ENCODE measurements around the gene PDZRN3. TPM values are rescaled to one million over a fixed set of nuclear protein-coding genes. Genes with fewer than 3 reads are reported as not detected.

The PDZRN3 gene
- total RNA-seq, 1 donor from 2014 or later, result 50.6 TPM

DNA sequence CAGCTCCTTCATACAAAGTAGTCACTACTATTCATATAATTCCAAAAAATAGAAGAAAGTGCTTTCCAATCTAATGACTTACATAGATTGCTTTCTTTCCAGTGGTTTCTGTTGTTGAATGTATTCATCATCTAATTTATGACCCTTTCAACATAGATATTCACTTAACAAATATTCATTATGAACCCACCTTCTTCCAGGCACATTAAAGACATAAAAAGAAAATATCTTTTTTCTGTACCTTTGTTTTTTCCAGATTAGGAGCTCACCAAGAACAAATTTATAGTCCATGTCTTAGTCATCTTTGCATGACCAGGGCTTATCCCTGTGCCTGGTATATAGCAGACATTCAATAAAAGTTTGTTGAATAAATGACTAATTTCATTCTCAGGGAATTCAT lies 32.4 kb upstream of the PDZRN3 start:
- H3K4me1 ChIP-seq (ENCODE audit: control insufficient read depth in 3 of 3, insufficient read depth in 3 of 3, low read length in 3 of 3), result peaks cover 0 to 3% (median 0%) of the 10 kb centered on the region in 3 donors
- H3K4me3 ChIP-seq (ENCODE audit: low read length in 3 of 3), result no peak overlapping the region
- H3K27ac ChIP-seq (ENCODE audit: low read depth, low read length), result no peak overlapping the region
- no peaks in the 10 kb centered on the region for H3K9me3 ChIP-seq (ENCODE audit: control insufficient read depth in 3 of 3, low read length in 3 of 3)
- no peaks in the 10 kb centered on the region for H3K36me3 ChIP-seq (ENCODE audit: control insufficient read depth in 3 of 3, insufficient read depth in 3 of 3, low read length in 3 of 3)
- no peaks in the 10 kb centered on the region for H3K27me3 ChIP-seq (ENCODE audit: control insufficient read depth in 3 of 3, insufficient read depth in 3 of 3, low read length in 3 of 3)
- H3K9ac ChIP-seq (ENCODE audit: low read depth in 1 of 3, low read length in 3 of 3), result no peak overlapping the region

DNA sequence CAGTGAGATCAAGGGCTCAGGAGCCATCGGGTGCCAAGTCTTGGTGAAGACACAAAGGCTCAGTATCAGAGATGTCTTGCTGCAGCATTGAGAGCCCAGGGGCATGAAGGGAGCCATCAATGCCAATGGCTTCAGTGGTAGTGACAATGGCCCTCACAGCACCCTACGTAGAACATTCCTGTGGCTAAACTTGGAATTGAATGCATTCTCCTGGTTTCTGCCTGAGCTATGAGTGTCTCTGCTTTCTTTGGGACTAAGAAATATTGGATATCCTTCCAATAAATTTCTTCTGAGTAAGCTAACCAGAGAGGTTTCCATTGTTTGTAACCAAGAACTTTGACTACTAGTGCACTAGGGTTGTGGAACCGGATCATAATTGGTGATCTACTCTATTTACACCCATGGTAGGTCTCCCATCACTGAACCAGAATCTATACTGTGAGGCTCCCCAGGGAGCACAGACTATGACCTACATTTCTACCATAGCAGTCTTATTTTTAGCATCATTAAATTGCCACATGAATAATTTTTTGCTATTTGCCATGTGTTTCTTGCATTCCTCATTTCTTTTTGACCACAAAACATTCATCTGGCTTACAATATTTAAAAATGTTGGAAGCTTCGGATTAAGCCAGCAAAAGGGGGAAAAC lies 31.6 kb upstream of the PDZRN3 start:
- H3K9me3 ChIP-seq (ENCODE audit: control insufficient read depth in 3 of 3, low read length in 3 of 3), result no peaks in the 10 kb centered on the region
- H3K4me3 ChIP-seq (ENCODE audit: low read length in 3 of 3), result no peak overlapping the region
- no peak overlapping the region for H3K9ac ChIP-seq (ENCODE audit: low read depth in 1 of 3, low read length in 3 of 3)
- H3K4me1 ChIP-seq (ENCODE audit: control insufficient read depth in 3 of 3, insufficient read depth in 3 of 3, low read length in 3 of 3), result peaks cover 0 to 3% (median 0%) of the 10 kb centered on the region in 3 donors
- no peaks in the 10 kb centered on the region for H3K36me3 ChIP-seq (ENCODE audit: control insufficient read depth in 3 of 3, insufficient read depth in 3 of 3, low read length in 3 of 3)
- no peak overlapping the region for H3K27ac ChIP-seq (ENCODE audit: low read depth, low read length)
- H3K27me3 ChIP-seq (ENCODE audit: control insufficient read depth in 3 of 3, insufficient read depth in 3 of 3, low read length in 3 of 3), result no peaks in the 10 kb centered on the region

DNA sequence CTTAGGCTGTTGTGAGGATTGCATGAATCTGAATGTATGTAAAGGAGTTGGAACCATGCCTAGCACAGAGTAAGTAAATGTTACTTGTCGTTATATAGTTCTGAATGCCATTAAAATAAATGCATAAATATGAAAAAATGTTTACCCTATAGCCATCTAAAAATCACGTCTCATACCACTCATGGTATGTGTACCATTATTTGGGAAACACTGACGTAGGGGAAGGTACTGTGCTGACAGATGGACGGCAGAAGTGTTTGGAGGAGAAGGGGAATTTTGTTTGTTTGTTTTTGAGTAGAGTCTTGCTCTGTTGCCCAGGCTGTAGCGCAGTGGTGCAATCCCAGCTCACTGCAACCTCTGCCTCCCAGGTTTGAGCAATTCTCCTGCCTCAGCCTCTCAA lies 30.5 kb upstream of the PDZRN3 start:
- Histone ChIP-seq H3K9me3 (ENCODE audit: control insufficient read depth in 3 of 3, low read length in 3 of 3) (no peaks in the 10 kb centered on the region), H3K4me1 (ENCODE audit: control insufficient read depth in 3 of 3, insufficient read depth in 3 of 3, low read length in 3 of 3) (peaks cover 0 to 3% (median 0%) of the 10 kb centered on the region in 3 donors), H3K4me3 (ENCODE audit: low read length in 3 of 3) (no peak overlapping the region), H3K27me3 (ENCODE audit: control insufficient read depth in 3 of 3, insufficient read depth in 3 of 3, low read length in 3 of 3) (no peaks in the 10 kb centered on the region), H3K9ac (ENCODE audit: low read depth in 1 of 3, low read length in 3 of 3) (no peak overlapping the region), H3K36me3 (ENCODE audit: control insufficient read depth in 3 of 3, insufficient read depth in 3 of 3, low read length in 3 of 3) (no peaks in the 10 kb centered on the region), H3K27ac (ENCODE audit: low read depth, low read length) (no peak overlapping the region)

DNA sequence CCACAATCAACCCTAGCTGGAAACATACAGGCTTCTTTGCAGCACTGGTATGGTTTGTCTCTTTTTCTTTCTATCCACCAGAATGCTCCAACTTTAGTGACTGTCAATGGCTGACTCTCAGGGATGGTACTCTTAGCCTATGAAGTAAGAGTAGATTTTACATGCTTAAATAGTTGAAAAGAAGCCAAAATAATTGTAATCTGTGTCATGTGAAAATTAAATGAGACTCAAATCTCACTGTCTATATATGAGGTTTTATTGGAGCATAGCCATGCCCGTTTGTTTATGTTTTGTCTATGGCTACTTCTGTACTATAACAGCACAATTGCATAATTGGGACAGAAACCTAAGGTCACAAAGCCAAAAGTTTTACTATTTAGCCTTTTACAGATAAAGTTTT lies 29.1 kb upstream of the PDZRN3 start:
- Histone ChIP-seq H3K4me3 (ENCODE audit: low read length in 3 of 3) (no peak overlapping the region), H3K36me3 (ENCODE audit: control insufficient read depth in 3 of 3, insufficient read depth in 3 of 3, low read length in 3 of 3) (no peaks in the 10 kb centered on the region), H3K9me3 (ENCODE audit: control insufficient read depth in 3 of 3, low read length in 3 of 3) (no peaks in the 10 kb centered on the region), H3K4me1 (ENCODE audit: control insufficient read depth in 3 of 3, insufficient read depth in 3 of 3, low read length in 3 of 3) (peaks cover 0 to 3% (median 0%) of the 10 kb centered on the region in 3 donors), H3K9ac (ENCODE audit: low read depth in 1 of 3, low read length in 3 of 3) (no peak overlapping the region), H3K27me3 (ENCODE audit: control insufficient read depth in 3 of 3, insufficient read depth in 3 of 3, low read length in 3 of 3) (no peaks in the 10 kb centered on the region), H3K27ac (ENCODE audit: low read depth, low read length) (no peak overlapping the region)

DNA sequence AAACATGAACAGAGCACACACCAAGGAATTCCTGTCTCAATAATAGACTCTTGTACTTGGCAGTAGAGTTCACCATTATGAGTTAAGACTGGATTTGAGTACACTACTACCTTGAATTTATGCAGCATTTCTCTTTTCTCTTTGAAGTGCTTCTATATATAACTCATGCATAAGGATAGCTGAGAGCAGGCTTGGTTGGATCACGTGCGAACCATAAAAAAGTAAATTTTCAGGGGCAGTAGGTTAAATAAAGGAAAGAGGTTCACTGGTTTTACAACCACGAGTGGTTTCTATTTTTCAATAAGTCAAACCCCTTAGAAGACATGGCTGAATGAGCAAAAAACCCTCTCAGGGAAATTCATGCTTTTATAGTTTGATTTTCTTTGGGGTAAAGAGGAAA lies 28.6 kb upstream of the PDZRN3 start:
- H3K27ac ChIP-seq (ENCODE audit: low read depth, low read length), result no peak overlapping the region
- no peaks in the 10 kb centered on the region for H3K36me3 ChIP-seq (ENCODE audit: control insufficient read depth in 3 of 3, insufficient read depth in 3 of 3, low read length in 3 of 3)
- no peak overlapping the region for H3K4me3 ChIP-seq (ENCODE audit: low read length in 3 of 3)
- no peaks in the 10 kb centered on the region for H3K27me3 ChIP-seq (ENCODE audit: control insufficient read depth in 3 of 3, insufficient read depth in 3 of 3, low read length in 3 of 3)
- peaks cover 0 to 3% (median 0%) of the 10 kb centered on the region in 3 donors for H3K4me1 ChIP-seq (ENCODE audit: control insufficient read depth in 3 of 3, insufficient read depth in 3 of 3, low read length in 3 of 3)
- H3K9me3 ChIP-seq (ENCODE audit: control insufficient read depth in 3 of 3, low read length in 3 of 3), result no peaks in the 10 kb centered on the region
- no peak overlapping the region for H3K9ac ChIP-seq (ENCODE audit: low read depth in 1 of 3, low read length in 3 of 3)

DNA sequence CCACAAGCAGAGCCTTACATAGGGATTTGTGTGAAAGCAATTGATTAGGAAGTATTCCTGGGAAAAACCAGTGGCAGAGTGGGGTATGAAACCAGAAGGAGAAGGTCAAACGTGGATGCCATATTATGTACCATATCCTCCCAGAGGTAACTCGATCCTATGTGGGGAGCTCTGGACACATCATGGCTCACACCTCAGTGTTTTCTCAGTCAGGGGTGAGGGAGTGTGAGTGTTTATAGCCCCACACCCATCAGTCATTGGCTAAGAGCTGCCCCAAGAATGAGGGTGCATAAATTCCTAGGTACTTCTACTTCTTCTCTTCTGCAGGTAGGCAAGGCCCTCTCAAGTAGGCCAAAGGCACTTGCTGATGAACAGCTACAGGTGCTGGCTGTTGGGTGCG lies 28.2 kb upstream of the PDZRN3 start:
- H3K27me3 ChIP-seq (ENCODE audit: control insufficient read depth in 3 of 3, insufficient read depth in 3 of 3, low read length in 3 of 3), result no peaks in the 10 kb centered on the region
- H3K9ac ChIP-seq (ENCODE audit: low read depth in 1 of 3, low read length in 3 of 3), result no peak overlapping the region
- no peaks in the 10 kb centered on the region for H3K36me3 ChIP-seq (ENCODE audit: control insufficient read depth in 3 of 3, insufficient read depth in 3 of 3, low read length in 3 of 3)
- no peak overlapping the region for H3K4me3 ChIP-seq (ENCODE audit: low read length in 3 of 3)
- H3K27ac ChIP-seq (ENCODE audit: low read depth, low read length), result no peak overlapping the region
- H3K4me1 ChIP-seq (ENCODE audit: control insufficient read depth in 3 of 3, insufficient read depth in 3 of 3, low read length in 3 of 3), result peaks cover 0 to 3% (median 0%) of the 10 kb centered on the region in 3 donors
- no peaks in the 10 kb centered on the region for H3K9me3 ChIP-seq (ENCODE audit: control insufficient read depth in 3 of 3, low read length in 3 of 3)

DNA sequence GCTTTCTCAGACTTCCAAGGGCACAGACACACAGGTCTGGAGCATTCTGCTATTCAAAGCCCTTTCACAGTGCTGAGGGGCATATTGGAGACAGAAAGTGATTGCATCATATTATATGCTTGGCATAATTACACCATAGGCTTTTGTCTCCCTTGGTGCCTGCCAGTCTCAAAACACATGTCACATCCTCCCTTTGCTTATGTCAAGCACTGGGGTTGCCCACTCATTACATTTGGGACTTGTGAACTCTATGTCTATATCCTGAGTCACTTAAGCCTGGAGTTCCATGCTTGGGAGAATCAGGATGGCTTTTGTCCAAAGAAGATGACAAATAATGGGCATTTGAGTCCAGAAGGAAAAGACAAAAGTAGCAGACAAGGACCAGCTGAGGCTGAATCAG lies 12.3 kb upstream of the PDZRN3 start:
- H3K4me1 ChIP-seq (ENCODE audit: control insufficient read depth in 3 of 3, insufficient read depth in 3 of 3, low read length in 3 of 3), result no peaks in the 10 kb centered on the region
- H3K27ac ChIP-seq (ENCODE audit: low read depth, low read length), result no peak overlapping the region
- H3K9me3 ChIP-seq (ENCODE audit: control insufficient read depth in 3 of 3, low read length in 3 of 3), result no peaks in the 10 kb centered on the region
- no peaks in the 10 kb centered on the region for H3K36me3 ChIP-seq (ENCODE audit: control insufficient read depth in 3 of 3, insufficient read depth in 3 of 3, low read length in 3 of 3)
- H3K27me3 ChIP-seq (ENCODE audit: control insufficient read depth in 3 of 3, insufficient read depth in 3 of 3, low read length in 3 of 3), result no peaks in the 10 kb centered on the region
- no peak overlapping the region for H3K4me3 ChIP-seq (ENCODE audit: low read length in 3 of 3)
- H3K9ac ChIP-seq (ENCODE audit: low read depth in 1 of 3, low read length in 3 of 3), result no peak overlapping the region

DNA sequence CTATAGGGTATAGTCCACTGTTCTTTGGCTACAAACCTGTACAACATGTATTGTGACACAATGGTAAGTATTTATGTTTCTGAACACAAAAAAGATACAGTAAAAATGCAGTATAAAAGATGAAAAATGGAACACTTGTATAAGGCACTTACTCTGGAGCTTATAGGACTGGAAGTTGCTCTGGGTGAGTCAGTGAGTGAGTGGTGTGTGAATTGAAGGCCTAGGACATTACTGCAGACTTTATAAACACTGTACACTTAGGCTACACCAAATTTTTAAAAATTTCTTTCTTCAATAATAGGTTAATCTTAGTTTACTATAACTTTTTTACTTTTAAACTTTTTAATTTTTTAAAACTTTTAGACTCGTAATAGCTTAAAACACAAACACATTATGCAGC lies 10.5 kb upstream of the PDZRN3 start:
- Histone ChIP-seq H3K4me1 (ENCODE audit: control insufficient read depth in 3 of 3, insufficient read depth in 3 of 3, low read length in 3 of 3) (no peaks in the 10 kb centered on the region), H3K36me3 (ENCODE audit: control insufficient read depth in 3 of 3, insufficient read depth in 3 of 3, low read length in 3 of 3) (no peaks in the 10 kb centered on the region), H3K9ac (ENCODE audit: low read depth in 1 of 3, low read length in 3 of 3) (no peak overlapping the region), H3K27ac (ENCODE audit: low read depth, low read length) (no peak overlapping the region), H3K9me3 (ENCODE audit: control insufficient read depth in 3 of 3, low read length in 3 of 3) (no peaks in the 10 kb centered on the region), H3K27me3 (ENCODE audit: control insufficient read depth in 3 of 3, insufficient read depth in 3 of 3, low read length in 3 of 3) (no peaks in the 10 kb centered on the region), H3K4me3 (ENCODE audit: low read length in 3 of 3) (no peak overlapping the region)

DNA sequence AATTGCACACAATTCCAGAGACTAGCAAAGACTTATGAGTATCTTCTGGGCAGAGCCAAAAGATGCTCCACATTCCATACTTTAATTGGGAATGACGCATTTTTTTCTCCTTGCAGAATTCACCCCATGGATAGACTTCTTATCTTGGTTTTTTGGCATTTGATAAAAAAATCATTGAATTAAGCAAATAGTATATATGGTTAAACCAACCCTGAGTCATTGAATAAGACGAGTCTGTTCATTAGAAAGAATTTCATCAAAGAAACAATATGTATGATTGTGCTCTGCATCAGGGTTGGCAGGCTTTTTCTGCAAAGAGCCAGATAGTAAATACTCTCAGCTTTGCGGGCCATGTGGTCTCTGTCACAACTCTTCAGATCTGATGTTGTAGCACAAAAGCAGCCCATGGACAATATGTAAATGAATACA lies 9.2 kb upstream of the PDZRN3 start:
- Histone ChIP-seq H3K9ac (ENCODE audit: low read depth in 1 of 3, low read length in 3 of 3) (no peak overlapping the region), H3K9me3 (ENCODE audit: control insufficient read depth in 3 of 3, low read length in 3 of 3) (no peaks in the 10 kb centered on the region), H3K4me3 (ENCODE audit: low read length in 3 of 3) (no peak overlapping the region), H3K36me3 (ENCODE audit: control insufficient read depth in 3 of 3, insufficient read depth in 3 of 3, low read length in 3 of 3) (no peaks in the 10 kb centered on the region), H3K27me3 (ENCODE audit: control insufficient read depth in 3 of 3, insufficient read depth in 3 of 3, low read length in 3 of 3) (no peaks in the 10 kb centered on the region), H3K4me1 (ENCODE audit: control insufficient read depth in 3 of 3, insufficient read depth in 3 of 3, low read length in 3 of 3) (no peaks in the 10 kb centered on the region), H3K27ac (ENCODE audit: low read depth, low read length) (no peak overlapping the region)

DNA sequence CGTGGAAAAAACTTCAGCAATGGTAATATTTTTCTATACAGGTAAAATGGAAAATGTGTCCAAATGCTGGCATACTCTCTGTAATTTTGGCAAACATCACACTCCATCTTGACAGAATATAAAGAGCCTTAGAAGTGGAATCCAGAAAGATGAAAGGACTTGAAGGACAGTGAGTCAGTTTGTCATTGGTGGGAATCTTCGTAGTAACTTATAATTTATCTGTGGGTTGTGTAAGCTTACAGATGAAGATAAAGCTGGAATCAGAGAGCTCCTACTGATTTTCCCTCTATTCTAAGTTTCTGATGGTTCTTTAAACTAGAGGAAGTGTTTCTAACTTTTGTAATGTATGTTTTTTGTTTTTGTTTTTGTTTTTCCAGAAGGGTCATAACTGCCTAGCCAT lies 8.7 kb upstream of the PDZRN3 start:
- Histone ChIP-seq H3K9me3 (ENCODE audit: control insufficient read depth in 3 of 3, low read length in 3 of 3) (no peaks in the 10 kb centered on the region), H3K4me3 (ENCODE audit: low read length in 3 of 3) (no peak overlapping the region), H3K27ac (ENCODE audit: low read depth, low read length) (no peak overlapping the region), H3K27me3 (ENCODE audit: control insufficient read depth in 3 of 3, insufficient read depth in 3 of 3, low read length in 3 of 3) (no peaks in the 10 kb centered on the region), H3K4me1 (ENCODE audit: control insufficient read depth in 3 of 3, insufficient read depth in 3 of 3, low read length in 3 of 3) (no peaks in the 10 kb centered on the region), H3K9ac (ENCODE audit: low read depth in 1 of 3, low read length in 3 of 3) (no peak overlapping the region), H3K36me3 (ENCODE audit: control insufficient read depth in 3 of 3, insufficient read depth in 3 of 3, low read length in 3 of 3) (no peaks in the 10 kb centered on the region)

Data from skeletal muscle tissue (tissue), 4 donors.